Activated gamma-delta T cell (primary cell): ENCODE data around the gene HTR7.

Source experiments
- DNase-seq: peaks from one replicate; lab custom pipeline; 2025; lab: John Stamatoyannopoulos, UW

The HTR7 gene

DNA sequence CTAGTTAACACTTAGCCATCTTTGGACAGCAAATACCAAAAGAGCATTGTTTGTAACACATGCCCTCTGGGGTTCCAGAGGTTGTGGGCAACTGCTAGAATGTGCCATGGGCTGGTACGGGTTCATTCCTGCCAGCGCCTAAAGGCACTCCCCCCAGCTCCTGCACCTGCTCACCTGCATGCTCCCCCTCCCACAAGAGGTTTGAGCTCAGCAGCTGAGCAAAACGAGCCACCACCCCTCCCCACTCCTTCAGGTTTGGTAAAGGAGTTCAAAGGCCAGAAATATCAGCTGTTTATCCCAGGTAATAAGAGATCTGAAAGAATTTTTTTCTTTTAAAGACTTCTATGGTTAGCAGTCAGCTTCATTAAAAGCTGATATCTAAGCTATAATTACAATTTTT is 53.5 kb downstream of the HTR7 start:
- DNase-seq = no peak

GRCh38 chr10:90801608-90802007 is 56.2 kb downstream of the HTR7 start:
- DNase-seq = no peak

- no peak for DNase-seq
Observed at GRCh38 chr10:90800232-90800796, 57.5 kb downstream of the HTR7 start.

DNA sequence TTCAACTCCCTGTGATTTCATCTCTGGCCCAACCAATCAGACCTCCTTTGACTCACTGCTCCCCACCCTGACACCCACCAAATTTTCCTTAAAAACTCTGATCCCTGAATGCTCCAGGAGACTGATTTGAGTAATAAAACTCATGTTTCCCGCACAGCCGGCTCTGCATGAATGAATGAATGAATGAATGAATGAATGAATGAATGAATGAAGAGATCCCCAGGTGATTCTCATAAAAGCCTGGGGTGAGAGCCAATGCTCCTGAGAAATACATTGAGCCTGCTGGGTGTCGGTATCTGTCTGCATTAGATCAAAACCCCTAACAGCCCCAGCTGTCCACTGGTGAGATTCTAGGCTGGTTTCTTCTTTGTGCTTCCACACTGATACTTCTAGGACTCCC is 58.7 kb downstream of the HTR7 start:
- no peak for DNase-seq

DNA sequence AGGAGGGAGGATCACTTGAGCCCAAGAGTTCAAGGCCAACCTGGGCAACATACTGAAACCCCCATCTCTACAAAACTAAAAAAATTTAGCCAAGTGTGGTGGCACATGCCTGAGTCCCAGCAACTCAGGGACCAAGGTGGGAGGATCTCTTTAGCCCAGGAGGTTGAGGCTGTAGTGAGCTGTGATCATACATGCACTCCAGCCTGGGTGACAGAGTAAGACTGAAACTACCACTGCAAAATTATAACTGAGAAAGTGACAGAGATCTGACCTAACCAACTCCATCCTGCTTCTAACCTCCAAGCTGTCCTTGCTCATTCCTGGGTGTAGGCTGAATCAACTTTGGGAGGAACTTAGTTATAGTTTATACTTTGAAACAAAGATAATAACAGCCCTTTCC is 59.4 kb downstream of the HTR7 start:
- DNase-seq = no peak

DNA sequence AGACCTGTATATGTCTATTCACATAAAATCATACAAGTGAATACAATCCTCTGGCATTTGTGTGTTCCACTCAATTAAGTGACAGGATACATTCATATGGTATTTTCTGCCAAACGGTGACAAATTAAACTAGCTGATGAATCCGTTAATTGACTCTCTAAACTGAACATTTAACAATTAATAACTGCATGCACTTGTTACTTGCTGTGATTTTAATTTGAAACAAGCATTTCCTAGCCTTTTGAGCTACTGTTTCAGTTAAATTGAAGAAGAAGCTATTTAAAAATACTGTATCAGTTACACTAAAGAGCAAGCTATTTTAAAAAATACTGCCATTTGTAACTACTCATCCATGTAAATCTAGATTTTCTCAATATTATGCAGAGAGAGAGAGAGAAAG is 67.4 kb downstream of the HTR7 start:
- DNase-seq = no peak

GRCh38 chr10:90788968-90789367 is 68.9 kb downstream of the HTR7 start:
- no peak for DNase-seq

DNA sequence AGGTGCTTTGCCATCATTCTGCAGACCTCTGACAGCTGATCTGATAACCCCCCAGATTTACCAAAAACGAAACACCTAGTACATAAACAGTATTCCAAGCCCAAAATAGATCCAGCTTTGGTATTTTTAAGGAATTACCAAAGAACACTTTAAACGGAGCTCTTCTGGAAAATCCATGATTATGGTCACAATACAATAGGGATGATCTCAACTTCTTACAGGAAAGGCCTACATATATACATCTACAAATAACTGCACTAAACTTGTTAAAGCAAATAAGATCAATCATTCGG is 69.7 kb downstream of the HTR7 start:
- no peak for DNase-seq

DNA sequence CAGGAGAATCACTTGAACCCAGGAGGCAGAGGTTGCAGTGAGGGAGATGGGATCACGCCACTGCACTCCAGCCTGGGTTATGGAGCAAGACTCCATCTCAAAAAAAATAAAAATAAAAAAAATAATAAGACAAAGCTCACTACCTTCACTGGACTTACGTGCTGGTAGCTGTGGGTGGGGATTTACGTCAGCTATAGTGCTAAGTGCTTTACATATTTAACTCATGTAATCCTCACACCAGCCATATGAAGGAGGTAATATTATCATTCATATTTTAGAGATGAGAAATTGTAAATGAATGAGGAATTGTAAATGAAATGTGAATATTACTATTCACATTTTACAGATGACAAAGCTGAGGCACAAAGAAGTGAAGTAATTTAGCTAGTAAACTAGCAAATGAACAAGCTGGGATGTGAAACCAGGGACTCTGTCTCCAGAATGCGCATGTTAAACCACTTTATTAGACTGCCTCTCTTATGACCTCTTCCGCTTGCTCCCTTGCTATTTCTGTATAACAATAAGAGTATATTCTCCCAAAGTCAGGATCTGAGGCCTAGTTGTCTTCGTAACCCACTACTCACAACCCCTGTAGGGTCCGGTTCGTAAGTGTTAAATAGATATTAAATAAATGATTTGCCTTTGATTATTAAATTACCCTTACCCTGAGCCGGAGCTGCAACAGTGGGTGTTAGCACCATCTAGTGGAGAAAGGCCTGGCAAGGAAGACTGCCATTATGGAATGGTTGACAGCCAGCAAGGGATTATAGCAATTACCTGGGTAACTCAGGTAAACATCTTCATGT is 70.2 kb downstream of the HTR7 start:
- no peak for DNase-seq

DNA sequence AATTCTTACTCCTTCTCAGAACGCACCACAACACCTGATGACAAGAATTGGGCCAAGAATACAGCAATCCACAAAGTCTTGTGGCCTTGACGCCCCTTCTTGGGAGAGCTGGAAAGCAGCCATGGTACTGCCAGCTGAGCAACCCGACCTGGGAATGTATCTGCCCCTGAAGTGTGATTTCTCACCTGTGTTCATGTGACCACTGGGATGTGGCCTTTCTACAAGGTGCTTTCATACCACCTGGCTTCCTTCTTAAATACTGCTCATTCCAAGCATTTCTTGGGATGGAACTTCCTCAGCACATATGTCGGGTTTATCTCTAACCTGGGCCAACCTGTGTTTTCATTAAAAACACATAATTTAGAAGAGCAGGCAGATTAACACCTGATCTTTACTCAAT is 72.1 kb downstream of the HTR7 start:
- no peak for DNase-seq

DNA sequence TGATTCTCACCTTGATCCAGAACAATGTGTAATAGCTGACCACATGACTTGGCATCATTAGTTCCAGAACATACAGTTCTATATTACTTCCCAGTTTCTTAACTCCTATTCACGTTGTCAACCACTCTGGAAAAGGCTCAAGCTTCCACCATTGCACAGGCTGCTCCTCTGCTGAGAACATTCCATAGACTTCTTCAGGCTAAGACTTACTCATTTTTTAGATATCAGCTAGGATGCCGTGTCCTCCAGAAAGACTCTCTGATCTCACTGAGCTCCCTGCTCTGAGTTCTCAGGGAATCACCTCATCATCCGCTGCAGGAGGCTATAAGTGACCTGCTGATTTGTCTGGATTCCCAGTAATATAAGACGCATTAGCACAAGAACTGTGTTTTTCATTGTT is 73.1 kb downstream of the HTR7 start:
- no peak for DNase-seq

DNA sequence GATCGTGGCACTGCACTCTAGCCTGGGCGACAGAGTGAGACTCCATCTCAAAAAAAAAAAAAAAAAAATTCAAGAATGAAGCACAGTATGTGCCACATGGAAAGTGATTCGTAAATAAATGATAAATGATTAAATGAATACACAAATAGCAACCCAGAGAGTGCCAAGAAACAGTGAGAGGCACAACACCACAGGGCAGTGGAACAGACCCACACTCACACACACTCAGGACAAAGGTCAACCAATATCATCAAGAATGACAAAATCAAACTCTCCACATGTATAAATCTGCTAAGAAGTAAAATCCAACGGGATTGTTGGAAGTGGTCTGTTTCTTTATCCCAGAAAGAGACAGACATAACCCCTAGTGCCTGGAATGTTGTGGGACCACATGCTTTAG is 77.4 kb downstream of the HTR7 start:
- DNase-seq = no peak

- DNase-seq = no peak
Observed at GRCh38 chr10:90779548-90779947, 78.3 kb downstream of the HTR7 start.

GRCh38 chr10:90777621-90778020 is 80.2 kb downstream of the HTR7 start:
- no peak for DNase-seq

DNA sequence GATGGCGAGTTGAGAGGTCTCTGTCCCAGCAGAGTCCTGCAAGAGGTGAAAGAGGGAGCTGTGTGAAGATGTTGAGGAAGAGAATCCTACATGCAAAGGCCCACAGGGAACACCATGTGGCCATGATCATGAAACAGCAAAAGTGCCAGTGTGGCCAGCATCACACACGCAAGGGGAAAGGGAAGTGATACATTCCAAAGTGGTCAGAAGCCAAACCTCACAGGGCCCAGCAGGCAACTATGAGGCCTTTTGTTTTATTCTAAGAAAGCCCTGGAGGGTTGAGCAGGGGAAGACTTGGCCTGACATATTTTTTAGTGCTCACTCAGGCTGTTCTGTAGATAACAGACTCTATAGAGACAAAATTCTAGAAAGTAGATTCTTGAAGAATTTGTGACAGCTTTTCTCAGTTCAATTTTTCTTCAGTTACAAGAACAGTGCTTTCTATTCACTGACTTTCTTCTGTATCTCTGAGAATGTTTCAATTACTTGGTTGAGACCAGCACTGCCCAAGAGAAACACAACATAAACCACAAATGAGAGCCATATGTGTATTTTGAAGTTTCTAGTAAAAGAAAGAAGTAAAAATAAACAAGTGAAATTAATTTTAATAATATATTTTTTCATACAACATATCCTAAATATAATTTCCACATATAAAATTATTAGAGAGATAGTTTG is 82.3 kb downstream of the HTR7 start:
- DNase-seq = no peak

DNA sequence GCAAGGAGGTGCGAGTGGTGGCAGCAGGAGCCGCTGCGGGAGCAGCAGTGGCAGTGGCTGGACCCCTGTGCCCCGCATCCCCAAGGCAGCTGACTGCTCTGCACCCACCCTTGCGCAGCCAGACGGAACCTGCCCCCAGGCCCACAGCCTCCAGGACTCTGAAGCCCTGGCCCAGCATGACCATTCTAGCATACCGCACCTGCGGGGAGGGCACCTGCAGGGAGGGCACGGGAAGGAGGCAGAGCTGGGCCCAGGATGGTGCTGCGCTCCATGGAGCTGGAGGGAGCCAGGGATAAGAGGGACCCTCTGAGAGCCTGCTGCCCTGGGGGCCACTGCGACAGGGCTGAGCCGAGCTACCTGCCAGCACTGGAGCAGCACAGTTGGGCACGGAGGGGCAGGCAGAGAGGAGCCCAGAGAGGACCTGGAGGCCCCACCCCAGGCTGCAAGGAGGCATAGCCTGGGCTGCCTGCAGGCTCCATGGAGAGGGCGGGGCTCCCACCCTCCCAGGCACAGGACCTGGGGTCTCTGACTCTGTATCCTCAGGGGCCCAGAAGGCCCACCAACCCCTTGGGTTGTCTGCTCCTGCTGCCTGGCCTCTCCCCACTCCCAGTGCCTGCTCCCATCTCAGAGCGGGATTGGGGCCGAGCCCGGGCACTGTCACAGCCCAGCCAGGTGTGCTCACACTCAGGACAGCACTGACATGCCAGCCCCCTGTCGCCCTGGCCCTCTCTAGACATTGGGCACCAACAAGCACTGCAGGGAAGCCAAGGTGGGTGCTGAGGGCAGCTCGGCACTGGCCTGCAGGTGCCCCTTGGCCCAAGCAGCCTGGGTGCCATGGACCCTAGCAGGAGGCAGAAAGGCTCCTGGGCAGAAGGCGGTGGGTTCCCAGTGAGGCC is 87.6 kb downstream of the HTR7 start:
- no peak for DNase-seq

- DNase-seq = no peak
Observed at GRCh38 chr10:90751107-90751997, 106.5 kb downstream of the HTR7 start.

GRCh38 chr10:90746829-90747228 is 111.0 kb downstream of the HTR7 start:
- DNase-seq = no peak

DNA sequence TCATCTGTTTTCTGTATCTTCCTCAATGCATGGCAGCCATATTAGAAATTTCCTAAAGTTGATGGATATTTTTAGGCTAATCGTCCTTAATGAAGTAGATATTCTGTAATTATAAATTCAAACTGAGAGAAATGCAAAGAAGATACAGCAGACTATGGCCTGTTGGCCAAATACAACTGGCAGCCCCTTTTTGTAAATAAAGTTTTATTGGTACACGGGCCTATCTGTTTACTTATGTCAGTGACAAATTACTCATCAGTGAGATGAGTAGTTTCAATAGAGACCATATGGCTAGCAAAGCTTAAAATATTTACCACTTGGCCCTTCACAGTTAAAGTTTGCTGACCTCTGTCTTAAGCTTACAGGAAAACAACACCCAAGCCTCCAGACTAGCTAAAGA is 112.3 kb downstream of the HTR7 start:
- no peak for DNase-seq

DNA sequence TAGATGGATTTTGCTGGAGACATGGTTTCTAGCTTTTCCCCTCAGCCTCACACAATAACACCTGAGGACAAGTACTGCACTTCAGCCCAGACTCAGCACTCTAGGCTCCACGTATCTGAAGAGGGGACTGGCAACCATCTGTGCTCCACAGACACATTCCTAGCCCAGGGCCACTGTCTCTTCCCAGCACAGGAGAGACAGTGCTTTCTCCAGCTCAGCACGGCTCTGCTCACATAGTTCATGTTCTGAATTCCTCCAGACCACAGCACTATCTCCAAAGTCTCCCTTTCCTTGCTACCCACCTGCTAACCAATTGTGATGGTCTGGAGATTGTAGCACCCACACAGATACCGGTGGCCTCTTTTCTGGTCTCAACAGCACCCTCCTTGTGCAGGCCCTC is 114.5 kb downstream of the HTR7 start:
- no peak for DNase-seq

DNA sequence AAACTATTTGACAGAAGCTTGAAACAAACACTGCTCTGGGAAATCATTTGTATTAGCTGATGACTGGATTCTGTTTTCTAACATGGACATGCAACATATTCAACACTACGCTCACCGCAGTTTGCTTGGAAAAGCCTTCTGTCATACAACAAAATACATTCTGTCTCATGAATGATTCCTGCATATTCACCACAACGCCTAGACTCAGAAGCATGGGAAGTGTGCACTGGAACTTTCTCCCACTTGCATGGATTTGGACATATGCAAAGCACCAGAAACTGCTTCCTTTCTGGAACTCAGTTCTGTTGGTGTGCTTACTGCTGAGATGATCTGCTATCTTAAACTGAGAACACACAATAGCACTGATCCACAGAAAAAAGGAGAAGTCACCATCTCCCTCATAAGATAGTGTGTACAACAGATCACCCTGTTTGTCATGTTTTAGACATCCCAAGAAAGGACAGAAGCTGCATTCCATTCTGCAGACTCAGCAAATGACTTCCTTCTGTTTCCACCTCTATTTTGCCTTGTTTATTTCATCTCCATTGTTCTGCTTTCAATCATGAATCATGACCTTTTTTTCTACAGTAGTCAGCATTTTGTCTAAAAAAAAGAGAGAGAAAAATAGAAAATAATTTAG is 115.8 kb downstream of the HTR7 start:
- no peak for DNase-seq
